Measurements from ENCODE around the gene CDC20.

Gene CDC20

GRCh38 chr1:43358746-43359693, at the start of gene CDC20:
CDC20 (plus strand) TSS chr1:43358981; CDS start chr1:43359216, 235 bp downstream.
- DNase-seq: peak; percentile 97

GRCh38 chr1:43309405-43310025, 49.3 kb upstream of the CDC20 start:
- no peak for DNase-seq

- DNase-seq: no peak
These were observed 47.3 kb upstream of the CDC20 start for GRCh38 chr1:43311521-43311920.

- no peak for DNase-seq
These were observed 46.6 kb upstream of the CDC20 start for GRCh38 chr1:43312212-43312623.

DNA sequence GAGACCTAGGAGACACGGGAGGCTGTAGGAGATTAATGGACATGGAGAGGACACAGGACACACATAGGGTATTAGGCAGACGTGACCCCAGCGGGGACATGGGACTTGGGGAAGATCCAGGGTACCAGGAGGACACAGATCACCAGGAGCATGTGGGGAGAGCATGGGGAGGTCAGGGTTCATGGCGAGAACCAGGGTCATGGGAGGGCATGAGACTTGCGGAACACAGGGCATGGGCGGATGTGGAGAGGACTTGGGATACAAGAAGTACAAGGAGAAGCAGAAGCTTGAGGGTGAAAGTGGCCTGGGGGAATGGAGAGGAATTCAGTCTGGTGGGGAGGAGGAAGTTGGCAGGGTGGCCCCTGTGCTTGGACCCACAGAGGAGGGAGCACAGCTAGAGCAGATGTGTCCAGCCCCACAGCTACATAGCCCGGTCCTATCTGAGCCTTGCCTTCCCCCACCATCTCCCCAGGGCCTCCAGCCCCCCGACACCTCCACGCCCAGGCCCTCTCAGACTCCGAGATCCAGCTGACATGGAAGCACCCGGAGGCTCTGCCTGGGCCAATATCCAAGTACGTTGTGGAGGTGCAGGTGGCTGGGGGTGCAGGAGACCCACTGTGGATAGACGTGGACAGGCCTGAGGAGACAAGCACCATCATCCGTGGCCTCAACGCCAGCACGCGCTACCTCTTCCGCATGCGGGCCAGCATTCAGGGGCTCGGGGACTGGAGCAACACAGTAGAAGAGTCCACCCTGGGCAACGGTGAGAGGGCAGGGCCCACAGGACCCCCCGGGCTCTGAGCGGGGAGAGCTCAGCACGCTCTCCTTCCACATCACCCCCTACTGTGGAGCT, 45.9 kb upstream of the CDC20 start:
- DNase-seq: no peak

DNA sequence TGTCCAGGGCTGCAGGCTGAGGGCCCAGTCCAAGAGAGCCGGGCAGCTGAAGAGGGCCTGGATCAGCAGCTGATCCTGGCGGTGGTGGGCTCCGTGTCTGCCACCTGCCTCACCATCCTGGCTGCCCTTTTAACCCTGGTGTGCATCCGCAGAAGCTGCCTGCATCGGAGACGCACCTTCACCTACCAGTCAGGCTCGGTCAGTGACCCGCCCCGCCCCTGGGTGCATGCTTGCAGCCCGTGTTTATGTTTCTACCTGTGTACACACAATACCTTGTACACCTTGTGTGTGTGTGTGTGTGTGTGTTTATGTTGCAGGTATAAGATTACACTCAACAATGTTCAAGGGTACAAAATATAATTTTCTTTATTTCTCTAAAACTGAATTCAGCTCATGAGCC, 45.0 kb upstream of the CDC20 start:
- no peak for DNase-seq

- DNase-seq: no peak
These were observed 44.5 kb upstream of the CDC20 start for GRCh38 chr1:43314233-43314632.

GRCh38 chr1:43315481-43315880, 43.3 kb upstream of the CDC20 start:
- DNase-seq: no peak

- no peak for DNase-seq
These were observed 42.6 kb upstream of the CDC20 start for GRCh38 chr1:43315963-43316737.

GRCh38 chr1:43316738-43317520, 41.9 kb upstream of the CDC20 start:
- DNase-seq: no peak

DNA sequence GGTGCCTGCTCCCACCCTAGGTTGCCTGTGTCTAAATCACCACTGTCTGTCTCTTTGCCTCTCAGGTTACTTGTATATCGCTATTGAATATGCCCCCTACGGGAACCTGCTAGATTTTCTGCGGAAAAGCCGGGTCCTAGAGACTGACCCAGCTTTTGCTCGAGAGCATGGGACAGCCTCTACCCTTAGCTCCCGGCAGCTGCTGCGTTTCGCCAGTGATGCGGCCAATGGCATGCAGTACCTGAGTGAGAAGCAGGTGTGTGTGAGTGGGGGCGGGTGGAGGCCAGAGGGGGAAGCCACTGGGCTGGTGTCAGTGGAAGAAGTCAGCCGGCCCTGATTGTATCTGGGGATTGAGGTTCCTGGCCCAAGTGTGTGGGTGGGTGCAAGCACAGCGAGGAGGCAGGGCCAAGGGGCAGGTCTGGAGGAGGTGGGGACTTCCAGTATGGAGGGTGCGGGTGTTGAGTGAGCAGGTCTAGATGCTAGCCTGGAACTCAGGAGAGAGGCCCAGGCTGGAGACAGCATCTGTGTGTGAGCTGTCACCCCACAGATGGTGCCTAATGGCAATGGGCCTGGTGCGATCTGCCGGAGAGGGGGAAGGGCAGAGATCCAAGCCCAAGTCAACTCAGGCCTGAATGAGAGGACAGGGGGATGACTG, 40.8 kb upstream of the CDC20 start:
- no peak for DNase-seq

GRCh38 chr1:43318831-43319230, 40.0 kb upstream of the CDC20 start:
- no peak for DNase-seq

DNA sequence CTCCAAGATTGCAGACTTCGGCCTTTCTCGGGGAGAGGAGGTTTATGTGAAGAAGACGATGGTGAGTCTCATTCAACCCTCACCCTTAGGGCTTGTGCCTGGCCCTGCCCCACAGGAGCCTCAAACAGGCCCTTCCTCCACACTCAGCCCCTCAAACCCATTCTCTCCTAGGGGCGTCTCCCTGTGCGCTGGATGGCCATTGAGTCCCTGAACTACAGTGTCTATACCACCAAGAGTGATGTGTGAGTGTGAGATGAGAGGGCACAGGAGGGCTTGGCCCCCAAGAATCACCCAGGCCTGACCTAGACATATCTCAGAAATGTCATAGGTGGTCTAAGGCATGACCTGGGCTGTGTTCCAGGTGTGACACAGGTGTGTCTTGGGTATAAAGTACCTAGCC, 39.5 kb upstream of the CDC20 start:
- no peak for DNase-seq

GRCh38 chr1:43319766-43320165, 39.0 kb upstream of the CDC20 start:
- DNase-seq: no peak

DNA sequence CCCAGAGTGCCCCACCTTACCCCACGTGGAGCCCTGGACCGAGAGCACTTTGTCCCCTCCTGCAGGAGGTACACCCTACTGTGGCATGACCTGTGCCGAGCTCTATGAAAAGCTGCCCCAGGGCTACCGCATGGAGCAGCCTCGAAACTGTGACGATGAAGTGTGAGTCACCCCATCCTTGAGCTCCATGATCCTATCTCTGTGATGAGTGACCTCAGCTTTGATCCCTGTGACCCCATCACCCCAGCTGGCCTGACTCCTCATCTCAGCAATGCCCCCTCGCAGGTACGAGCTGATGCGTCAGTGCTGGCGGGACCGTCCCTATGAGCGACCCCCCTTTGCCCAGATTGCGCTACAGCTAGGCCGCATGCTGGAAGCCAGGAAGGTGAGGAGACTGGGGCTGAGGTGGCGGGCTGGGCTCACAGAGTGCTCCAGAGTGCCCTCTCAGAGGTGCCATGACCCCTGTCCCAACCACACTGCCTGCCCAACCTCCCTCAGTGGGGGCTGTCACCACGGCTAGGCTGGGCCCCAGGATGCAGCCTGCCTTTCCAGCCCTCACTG, 37.4 kb upstream of the CDC20 start:
- no peak for DNase-seq

- no peak for DNase-seq
These were observed 36.3 kb upstream of the CDC20 start for GRCh38 chr1:43322506-43322905.

DNA sequence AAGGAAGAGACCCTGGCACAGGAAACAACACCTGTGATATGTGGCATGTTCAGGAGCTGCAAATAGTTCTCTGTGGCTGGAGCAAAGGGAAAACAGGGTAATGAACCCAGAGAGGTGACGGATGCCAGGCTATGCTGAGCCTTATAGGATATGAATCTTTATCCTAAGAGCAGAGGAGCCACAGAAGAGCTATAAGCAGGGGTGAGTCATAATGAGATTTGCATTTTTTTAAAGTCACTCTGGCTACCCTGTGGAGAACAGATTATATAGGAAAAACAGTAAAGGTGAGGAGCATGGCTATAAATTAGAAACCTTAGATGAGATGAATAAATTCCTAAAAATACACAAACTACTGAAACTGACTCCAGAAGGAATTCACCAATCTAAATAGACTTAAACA, 34.0 kb upstream of the CDC20 start:
- DNase-seq: no peak

DNA sequence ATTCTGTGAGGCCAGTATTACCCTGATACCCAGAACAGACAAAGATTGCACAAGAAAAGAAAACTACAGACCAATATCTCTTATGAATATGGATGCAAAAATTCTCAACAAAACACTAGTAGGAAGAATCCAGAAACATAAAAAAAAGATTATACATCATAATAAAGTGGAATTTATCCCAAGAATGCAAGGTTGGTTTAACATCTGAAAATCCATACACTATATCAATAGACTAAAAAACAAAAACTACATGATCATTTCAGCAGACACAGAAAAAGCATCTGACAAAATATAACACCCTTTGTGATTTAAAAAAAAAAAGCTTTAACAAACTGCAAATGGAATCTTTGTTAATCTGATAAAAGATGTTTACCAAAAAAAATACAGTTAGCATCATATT, 33.4 kb upstream of the CDC20 start:
- DNase-seq: no peak

- DNase-seq: no peak
These were observed 31.1 kb upstream of the CDC20 start for GRCh38 chr1:43327549-43328292.

Data from activated T-cell treated with anti-CD3 and anti-CD28 coated beads, Interleukin-2, amount 50 U/mL, for 1 hour (primary cell).